Measurements from ENCODE around the gene CDKL1.
A peak's percentile ranks its signal among the peaks of the same experiment; 100 is the strongest.
"Not testable (repeated sequence)": the region's sequence is repeated elsewhere in the genome, so short reads cannot be mapped to it uniquely, and the experiment has no call there.

The CDKL1 gene

GRCh38 chr14:50331596-50331995 is 65.1 kb downstream of the CDKL1 start:
- DNase-seq (ENCODE audit: low spot score) = no peak

DNA sequence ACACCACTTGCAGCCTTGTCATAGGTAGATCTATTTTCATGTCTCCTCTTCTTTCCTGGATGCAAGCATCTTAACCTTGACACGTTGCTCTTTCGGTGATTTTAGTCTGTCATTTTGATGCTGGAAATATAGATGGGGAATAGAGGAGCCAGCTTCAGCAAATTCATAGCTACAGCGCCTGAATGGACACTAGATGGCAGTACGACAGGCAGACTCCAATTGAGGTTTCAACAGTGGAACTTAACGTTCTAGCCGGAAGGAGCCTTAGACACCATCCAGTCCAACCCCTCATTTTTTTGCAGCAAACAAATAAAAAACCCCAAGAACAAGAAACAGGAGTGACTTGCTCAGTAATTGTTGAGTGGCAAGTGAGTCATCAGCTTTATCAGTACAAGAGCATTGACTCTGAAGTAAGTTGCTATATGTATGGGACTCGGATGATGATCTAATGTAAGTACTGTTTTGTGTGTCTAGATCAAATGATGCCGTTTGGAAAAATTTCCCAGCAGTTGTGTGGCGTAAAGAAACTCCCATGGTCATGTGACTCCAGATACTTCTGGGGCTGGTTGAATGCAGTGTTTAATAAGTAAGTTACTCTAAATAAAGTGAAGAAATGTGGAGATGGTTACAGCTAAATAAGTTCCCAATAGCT is 75.5 kb downstream of the CDKL1 start:
- peak; percentile 79 for DNase-seq (ENCODE audit: low spot score)

GRCh38 chr14:50320283-50320682 is 76.4 kb downstream of the CDKL1 start:
- DNase-seq (ENCODE audit: low spot score) = peak; percentile 48

- no peak for DNase-seq (ENCODE audit: low spot score)
Observed at GRCh38 chr14:50319721-50320120, 77.0 kb downstream of the CDKL1 start.

- peak; percentile 8 for DNase-seq (ENCODE audit: low spot score)
Observed at GRCh38 chr14:50319293-50319692, 77.4 kb downstream of the CDKL1 start.

- peak; percentile 58 for DNase-seq (ENCODE audit: low spot score)
Observed at GRCh38 chr14:50318031-50318626, 78.6 kb downstream of the CDKL1 start.

GRCh38 chr14:50314098-50314497 is 82.6 kb downstream of the CDKL1 start:
- not testable (repeated sequence) for DNase-seq (ENCODE audit: low spot score)

DNA sequence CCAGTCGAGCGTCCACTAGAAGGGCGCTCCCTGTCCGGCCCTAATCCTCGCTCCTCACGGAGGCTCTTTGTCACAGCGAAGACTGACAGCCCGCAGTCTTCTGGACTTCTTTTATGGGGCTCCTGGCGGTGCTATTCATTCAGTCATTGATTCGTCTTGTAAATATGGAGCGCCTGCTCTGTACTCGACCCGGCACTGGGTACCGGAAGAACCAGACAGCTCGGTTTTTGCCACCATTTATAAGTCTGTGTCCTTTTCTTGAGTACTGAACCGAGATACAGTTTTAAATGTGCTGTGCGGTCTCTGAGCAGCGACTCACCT is 84.0 kb downstream of the CDKL1 start:
- DNase-seq (ENCODE audit: low spot score) = no peak

DNA sequence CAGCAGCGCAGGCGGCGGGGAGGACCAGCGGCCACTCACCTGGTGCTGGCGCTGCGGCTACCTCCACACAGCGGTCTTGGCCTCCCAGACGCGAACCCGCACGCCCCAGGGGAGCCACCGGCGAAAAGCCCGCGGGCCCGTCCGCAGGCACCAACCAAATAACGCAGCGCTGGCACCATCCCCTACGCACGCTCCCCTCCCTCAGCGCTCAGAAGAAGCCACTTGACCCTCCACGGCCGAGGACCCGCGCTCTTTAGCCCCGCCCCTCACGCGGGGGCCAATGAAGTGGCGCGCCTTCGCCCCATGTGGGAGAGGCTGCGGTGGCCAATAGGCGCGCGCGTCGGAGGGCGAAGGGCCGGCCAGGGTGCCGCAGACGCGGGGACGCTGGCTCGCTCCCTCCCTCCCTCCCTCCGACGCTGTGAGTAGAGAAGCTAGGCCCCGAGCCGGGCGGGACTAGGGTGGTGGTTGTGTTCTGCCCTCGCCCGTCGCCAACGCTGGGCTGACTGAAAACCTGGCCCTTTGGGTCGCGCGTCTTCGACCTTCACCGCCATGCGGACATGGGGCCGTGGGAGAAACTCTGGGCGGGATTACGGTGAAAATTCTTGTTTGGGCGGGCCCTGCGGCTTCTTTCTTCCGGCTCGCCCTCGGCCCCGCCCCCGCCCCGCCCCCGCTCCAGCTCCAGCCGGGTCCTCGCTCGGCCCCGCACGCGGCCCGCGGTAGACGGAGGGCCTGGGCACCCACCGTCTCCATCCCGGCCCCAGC is 84.5 kb downstream of the CDKL1 start, which contains the start of the genes DMAC2L and L2HGDH:
TSS of gene DMAC2L (plus strand) at position 353 of the 762 bp plus-strand sequence. CDS start 9,164 bp downstream, outside the sequence.
TSS of gene L2HGDH (minus strand) at position 258 of the 762 bp plus-strand sequence. CDS start at position 179, 79 bp downstream.
- DNase-seq (ENCODE audit: low spot score) = peak; percentile 99

DNA sequence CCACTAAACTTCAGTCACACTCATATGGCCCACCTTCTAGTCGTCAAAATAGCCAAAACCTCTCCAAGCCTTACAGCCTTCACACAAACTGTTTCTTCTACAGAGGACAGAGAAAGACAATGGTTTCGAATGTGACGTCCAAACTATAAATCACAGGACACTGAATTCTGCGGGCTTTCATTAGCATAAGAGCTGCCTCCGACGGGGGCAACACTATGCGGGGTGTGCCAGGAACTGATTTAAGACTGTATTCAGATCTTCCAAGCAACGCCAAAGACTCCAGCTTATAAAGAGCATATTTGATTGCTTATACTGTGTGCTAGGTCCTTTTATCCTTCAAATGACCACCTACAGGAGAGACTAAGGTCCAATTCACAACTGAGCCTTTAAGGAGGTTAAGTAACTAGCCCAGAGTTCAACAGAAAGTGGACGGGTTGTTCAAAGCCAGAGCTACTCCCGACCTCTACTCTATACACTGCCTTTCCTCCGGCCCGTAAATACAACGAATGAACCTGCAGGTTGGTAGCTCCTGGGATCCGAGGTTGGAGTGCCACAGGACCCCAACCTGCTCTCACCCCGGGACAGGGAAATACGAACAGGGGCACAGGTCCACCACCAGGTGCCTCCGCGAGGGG is 85.2 kb downstream of the CDKL1 start:
- no peak for DNase-seq (ENCODE audit: low spot score)

GRCh38 chr14:50310445-50310844 is 86.2 kb downstream of the CDKL1 start:
- no peak for DNase-seq (ENCODE audit: low spot score)

GRCh38 chr14:50308363-50308915 is 88.2 kb downstream of the CDKL1 start:
- DNase-seq (ENCODE audit: low spot score) = no peak

DNA sequence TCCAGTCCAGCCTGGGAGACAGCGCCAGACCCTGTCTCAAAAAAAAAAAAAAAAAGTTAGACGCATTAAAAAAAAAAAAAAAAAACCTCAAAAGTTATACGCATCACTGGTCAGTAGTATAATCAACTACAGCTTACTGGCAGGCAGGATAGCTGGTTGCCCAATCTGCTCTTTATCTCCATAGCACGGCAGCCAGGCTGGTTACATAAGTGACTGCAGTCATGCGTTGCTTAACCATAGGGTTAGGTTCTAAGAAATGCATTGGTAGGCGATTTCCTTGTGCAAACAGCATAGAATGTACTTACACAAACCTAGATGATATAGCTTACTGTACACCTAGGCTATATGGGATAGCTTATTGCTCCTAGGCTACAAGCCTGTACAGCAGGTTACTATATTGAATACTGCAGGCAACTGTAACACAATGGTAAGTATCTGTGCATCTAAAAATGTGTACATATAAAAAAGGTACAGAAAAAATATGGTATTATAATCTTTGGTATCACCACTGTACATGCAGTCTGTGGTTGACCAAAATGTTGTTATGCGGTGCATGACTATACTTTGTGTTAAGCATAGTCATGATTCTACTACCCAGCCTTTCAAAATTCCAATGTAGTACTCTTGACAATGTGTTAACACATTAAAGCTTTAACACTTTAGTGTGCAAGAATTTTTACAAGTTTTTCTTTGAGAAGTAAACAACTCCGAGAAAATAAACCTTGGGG is 92.8 kb downstream of the CDKL1 start:
- DNase-seq (ENCODE audit: low spot score) = no peak

DNA sequence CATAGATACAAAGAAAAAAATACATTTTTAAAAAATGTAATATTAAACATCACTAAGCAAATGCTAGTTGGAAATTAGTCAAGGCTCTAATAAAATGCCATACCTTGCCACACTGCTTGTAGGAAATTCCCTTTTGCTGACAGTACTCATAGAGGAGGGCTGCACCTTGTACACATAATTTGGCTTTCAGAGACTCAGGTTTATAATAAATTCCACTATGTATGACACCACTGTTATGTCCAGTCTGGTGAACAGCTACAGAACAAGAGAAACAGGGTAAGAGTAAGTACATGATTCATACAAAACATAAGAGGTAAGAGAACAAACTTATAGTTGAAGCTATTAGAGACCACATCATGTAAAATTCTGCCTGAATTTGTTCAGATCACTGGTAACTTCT is 94.8 kb downstream of the CDKL1 start:
- no peak for DNase-seq (ENCODE audit: low spot score)

DNA sequence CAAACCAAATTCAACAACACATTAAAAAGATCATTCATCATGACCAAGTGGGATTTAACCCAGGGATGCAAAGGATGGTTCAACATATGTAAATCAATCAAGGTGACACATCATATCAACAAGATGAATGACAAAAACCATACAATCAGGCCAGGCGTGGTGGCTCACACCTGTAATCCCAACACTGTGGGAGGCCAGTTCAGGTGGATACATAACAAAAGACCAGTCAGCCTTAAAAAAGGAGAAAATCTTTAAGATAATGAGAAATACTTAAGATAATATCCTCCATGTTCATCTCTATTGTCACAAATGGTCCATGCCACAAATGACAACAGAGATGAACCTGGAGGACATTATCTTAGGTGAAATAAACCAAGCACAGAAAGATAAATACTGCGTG is 97.1 kb downstream of the CDKL1 start:
- no peak for DNase-seq (ENCODE audit: low spot score)

DNA sequence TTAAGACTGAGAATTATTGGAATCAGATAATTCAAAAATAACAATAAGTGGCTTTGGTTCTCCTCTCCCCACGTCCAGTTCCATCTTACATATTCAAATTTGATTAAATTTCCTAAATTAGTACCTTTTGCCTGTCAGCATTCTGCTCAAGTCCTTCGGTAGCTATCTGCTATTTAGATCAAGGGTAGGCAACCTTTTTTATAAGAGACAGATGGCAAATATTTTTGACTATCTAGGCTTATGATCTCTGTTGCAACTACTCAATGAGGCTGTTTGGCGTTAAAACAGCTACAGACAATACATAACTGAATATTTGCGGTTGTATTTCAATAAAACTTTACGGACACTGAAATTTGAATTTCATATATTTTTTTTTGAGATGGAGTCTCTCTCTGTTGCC is 106.4 kb downstream of the CDKL1 start:
- DNase-seq (ENCODE audit: low spot score) = no peak

- DNase-seq (ENCODE audit: low spot score) = no peak
Observed at GRCh38 chr14:50288146-50288545, 108.5 kb downstream of the CDKL1 start.

DNA sequence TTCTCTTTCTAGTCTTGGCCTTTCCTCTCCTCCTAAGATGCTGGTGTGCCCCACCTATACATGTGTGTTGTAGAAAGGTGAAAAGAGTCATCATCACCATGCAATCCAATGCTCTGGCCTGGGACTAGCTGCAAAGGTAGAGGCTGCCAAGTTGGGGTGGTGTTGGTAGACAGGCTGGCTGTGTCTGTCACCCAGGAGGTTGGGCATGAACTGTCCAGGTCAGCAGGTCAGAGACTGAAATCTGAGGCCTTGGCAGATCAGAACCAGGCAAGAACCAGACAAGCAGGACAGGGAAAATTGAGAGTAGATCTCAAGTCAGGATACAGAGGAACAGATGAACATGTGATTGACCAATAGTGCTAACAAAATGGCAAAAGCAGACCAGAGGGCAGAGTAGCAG is 110.8 kb downstream of the CDKL1 start:
- no peak for DNase-seq (ENCODE audit: low spot score)
